Measurements from ENCODE around the gene OR1K1. TPM values are rescaled to one million over a fixed set of nuclear protein-coding genes. Genes with fewer than 3 reads are reported as not detected.

Gene OR1K1
- total RNA-seq, 4 donors from 2014 or later = not detected

Other genes with a start within 250 kb of the OR1K1 start
- gene OR1N2, start 247.0 kb upstream of the OR1K1 start, total RNA-seq = not detected
- gene OR1L8, start 216.7 kb upstream of the OR1K1 start, total RNA-seq = 1 to 10 TPM in 1 of 4 donors, under 1 TPM in 2, not detected in 1; 0.45 to 1.0 (median 0.94) TPM
- not detected for gene OR1Q1, start 185.4 kb upstream of the OR1K1 start, total RNA-seq
- gene OR1B1, start 142.5 kb upstream of the OR1K1 start, total RNA-seq = 1 to 10 TPM in 2 of 4 donors, under 1 TPM in 1, not detected in 1; 0.67 to 2.0 (median 1.1) TPM
- not detected for gene OR1L1, start 138.4 kb upstream of the OR1K1 start, total RNA-seq
- not detected for gene OR1L3, start 125.0 kb upstream of the OR1K1 start, total RNA-seq
- gene OR1L4, start 76.1 kb upstream of the OR1K1 start, total RNA-seq = not detected
- not detected for gene OR1L6, start 57.8 kb upstream of the OR1K1 start, total RNA-seq
- not detected for gene OR5C1, start 11.2 kb upstream of the OR1K1 start, total RNA-seq
- gene PDCL, start 28.5 kb downstream of the OR1K1 start, total RNA-seq = 10 to 100 TPM; 17.5 to 31.6 (median 21.1) TPM
- 10 to 100 TPM; 43.1 to 91.2 (median 52.9) TPM for gene RC3H2, start 105.2 kb downstream of the OR1K1 start, total RNA-seq
- 10 to 100 TPM; 12.3 to 16.4 (median 14.2) TPM for gene ZBTB6, start 113.2 kb downstream of the OR1K1 start, total RNA-seq
- gene ZBTB26, start 131.4 kb downstream of the OR1K1 start, total RNA-seq = 10 to 100 TPM; 10.9 to 15.6 (median 12.7) TPM
- gene RABGAP1, start 140.9 kb downstream of the OR1K1 start, total RNA-seq = 100 to 1,000 TPM in 3 of 4 donors, 10 to 100 TPM in 1; 90.7 to 144 (median 127) TPM
- 10 to 100 TPM in 1 of 4 donors, 1 to 10 TPM in 3; 4.0 to 11.8 (median 5.7) TPM for gene GPR21, start 233.5 kb downstream of the OR1K1 start, total RNA-seq